Kidney (tissue), 14 donors: Measurements from ENCODE around the gene CARD11. TPM values are rescaled to one million over a fixed set of nuclear protein-coding genes. Genes with fewer than 3 reads are reported as not detected.
A peak's percentile ranks its signal among the peaks of the same experiment; 100 is the strongest.
"Not testable (repeated sequence)": the region's sequence is repeated elsewhere in the genome, so short reads cannot be mapped to it uniquely, and the experiment has no call there.

Source experiments
- DNase-seq, 5 donors: peaks; one replicate each; pipeline ENCODE4 v3.0.0-alpha.2; 2013 to 2020
- FAIRE-seq: peaks from 2 replicates; lab custom pipeline; 2012; peaks lifted over from hg19 to GRCh38; lab: Jason Lieb, UNC
- H3K27ac ChIP-seq, 2 donors: one replicate each; pipeline ENCODE4 v1.7.0; 2013; ENCODE audit warnings: low read depth in 2 of 2, low read length in 2 of 2, inconsistent platforms in 1 of 2
- H3K27me3 ChIP-seq: one replicate; pipeline ENCODE4 v1.7.1; 2013; ENCODE audit warnings: low read length, inconsistent platforms; ENCODE audit not compliant: control insufficient read depth, insufficient read depth
- H3K36me3 ChIP-seq, 3 donors: one replicate each; pipeline versions ENCODE4 v1.7.0 to v1.7.1; 2013; ENCODE audit warnings: low read length in 3 of 3, control low read depth in 1 of 3, inconsistent platforms in 1 of 3; ENCODE audit not compliant: insufficient read depth in 3 of 3, control insufficient read depth in 2 of 3
- H3K4me1 ChIP-seq, 3 donors: one replicate each; pipeline versions ENCODE4 v1.7.0 to v1.7.1; 2013; ENCODE audit warnings: low read length in 3 of 3, inconsistent platforms in 1 of 3, low read depth in 1 of 3; ENCODE audit not compliant: control insufficient read depth in 2 of 3, insufficient read depth in 2 of 3
- H3K4me3 ChIP-seq, 3 donors: one replicate each; pipeline versions ENCODE4 v1.7.0 to v1.8.1; 2013; ENCODE audit warnings: low read length in 3 of 3, control low read depth in 1 of 3, inconsistent platforms in 1 of 3
- H3K9ac ChIP-seq, 3 donors: one replicate each; pipeline versions ENCODE4 v1.7.0 to v1.7.1; 2013; ENCODE audit warnings: low read length in 3 of 3, control low read depth in 1 of 3, inconsistent platforms in 1 of 3
- H3K9me3 ChIP-seq, 3 donors: one replicate each; pipeline versions ENCODE4 v1.7.0 to v1.7.1; 2013; ENCODE audit warnings: low read length in 3 of 3, control low read depth in 1 of 3, inconsistent platforms in 1 of 3; ENCODE audit not compliant: control insufficient read depth in 2 of 3, insufficient read depth in 1 of 3
- intact Hi-C: fragments of 100-400 bp; cut with DNase I; formaldehyde crosslinking; loops from one replicate; pipeline ENCODE4 v1.11.1; 2022
- polyA plus RNA-seq: library from polyadenylated mRNA; stranded (reverse); fragments of 350-450 nt; fragmentation: Illumina TruSeq; extraction: RNeasy Lipid Tissue Mini Kit (QIAGEN cat#74804); gene quantifications from one replicate; pipeline ENCODE4 v1.2.3, GENCODE V29; 2014; ENCODE audit warnings: low read depth, low replicate concordance; ENCODE audit not compliant: insufficient read depth
- total RNA-seq: library from RNA; stranded (reverse); fragmentation: NEBNext Ultra II Directional; extraction: Animal tissue kit (Norgen Biotek cat#: 25700); gene quantifications from one replicate; pipeline ENCODE4 v1.2.1, GENCODE V29; 2021
- TF ChIP-seq, protein P1 (sequence below): IDR thresholded peaks from 3 replicates; pipeline ENCODE4 v1.5.1; 2012; ENCODE audit warnings: mild to moderate bottlenecking, moderate library complexity, borderline replicate concordance; ENCODE audit not compliant: insufficient read depth; ENCODE audit errors: extremely low read depth
- donor health status: control.
- donor health status: control.
- donor health status: control.
- donor health status: control.
- donor health status: control.
- donor health status: DM: yes; HTN: yes; CAD: no.
- donor health status: Normal renal cell carcinoma (clear cell type).

Gene CARD11
- total and polyA plus RNA-seq, 2 donors from 2014 or later = 0.22 to 9.6 TPM

DNA sequence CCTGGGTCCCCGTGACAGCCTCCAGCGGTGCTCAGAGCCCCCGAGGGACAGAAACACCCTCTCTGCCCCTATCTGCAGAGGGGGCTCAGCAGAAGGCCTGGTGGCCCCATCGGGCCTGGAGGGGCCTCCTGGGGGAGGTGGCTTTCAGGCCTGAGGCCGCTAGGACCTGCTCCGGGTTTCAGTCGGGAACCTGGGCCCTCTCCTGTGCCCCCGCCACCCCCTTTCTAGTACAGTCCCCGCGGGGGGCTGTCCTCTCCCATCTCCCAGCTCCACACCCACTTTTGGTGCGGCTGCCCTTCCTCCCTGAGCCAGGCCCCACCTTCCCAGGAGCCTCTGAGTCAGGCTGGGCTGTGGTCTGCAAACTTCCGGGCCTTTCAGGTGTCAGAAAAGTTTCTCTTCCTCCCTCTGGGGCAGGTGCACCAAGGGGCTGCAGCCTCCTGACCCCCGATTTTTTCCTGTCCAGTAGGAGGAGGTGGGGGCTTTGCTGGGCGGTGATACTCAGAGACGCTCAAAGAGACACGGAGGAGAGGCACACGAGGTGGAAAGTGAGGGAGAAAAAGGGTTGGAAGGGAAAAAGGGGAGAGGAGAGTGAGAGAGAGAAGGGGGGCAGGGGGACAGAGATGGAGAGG lies 692 bp downstream of the CARD11 start:
- H3K27me3 ChIP-seq = no peaks in the 10 kb centered on the region
- FAIRE-seq (no peak), DNase-seq (no peak)
- no peak overlapping the region for H3K4me3 ChIP-seq
- no peaks in the 10 kb centered on the region for H3K36me3 ChIP-seq
- no peak overlapping the region for H3K27ac ChIP-seq
- no peaks in the 10 kb centered on the region for H3K4me1 ChIP-seq
- TF ChIP-seq, protein P1, sequence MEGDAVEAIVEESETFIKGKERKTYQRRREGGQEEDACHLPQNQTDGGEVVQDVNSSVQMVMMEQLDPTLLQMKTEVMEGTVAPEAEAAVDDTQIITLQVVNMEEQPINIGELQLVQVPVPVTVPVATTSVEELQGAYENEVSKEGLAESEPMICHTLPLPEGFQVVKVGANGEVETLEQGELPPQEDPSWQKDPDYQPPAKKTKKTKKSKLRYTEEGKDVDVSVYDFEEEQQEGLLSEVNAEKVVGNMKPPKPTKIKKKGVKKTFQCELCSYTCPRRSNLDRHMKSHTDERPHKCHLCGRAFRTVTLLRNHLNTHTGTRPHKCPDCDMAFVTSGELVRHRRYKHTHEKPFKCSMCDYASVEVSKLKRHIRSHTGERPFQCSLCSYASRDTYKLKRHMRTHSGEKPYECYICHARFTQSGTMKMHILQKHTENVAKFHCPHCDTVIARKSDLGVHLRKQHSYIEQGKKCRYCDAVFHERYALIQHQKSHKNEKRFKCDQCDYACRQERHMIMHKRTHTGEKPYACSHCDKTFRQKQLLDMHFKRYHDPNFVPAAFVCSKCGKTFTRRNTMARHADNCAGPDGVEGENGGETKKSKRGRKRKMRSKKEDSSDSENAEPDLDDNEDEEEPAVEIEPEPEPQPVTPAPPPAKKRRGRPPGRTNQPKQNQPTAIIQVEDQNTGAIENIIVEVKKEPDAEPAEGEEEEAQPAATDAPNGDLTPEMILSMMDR = no peak
- no peaks in the 10 kb centered on the region for H3K9me3 ChIP-seq
- intact Hi-C loops = no loop called here
- H3K9ac ChIP-seq = no peak overlapping the region

DNA sequence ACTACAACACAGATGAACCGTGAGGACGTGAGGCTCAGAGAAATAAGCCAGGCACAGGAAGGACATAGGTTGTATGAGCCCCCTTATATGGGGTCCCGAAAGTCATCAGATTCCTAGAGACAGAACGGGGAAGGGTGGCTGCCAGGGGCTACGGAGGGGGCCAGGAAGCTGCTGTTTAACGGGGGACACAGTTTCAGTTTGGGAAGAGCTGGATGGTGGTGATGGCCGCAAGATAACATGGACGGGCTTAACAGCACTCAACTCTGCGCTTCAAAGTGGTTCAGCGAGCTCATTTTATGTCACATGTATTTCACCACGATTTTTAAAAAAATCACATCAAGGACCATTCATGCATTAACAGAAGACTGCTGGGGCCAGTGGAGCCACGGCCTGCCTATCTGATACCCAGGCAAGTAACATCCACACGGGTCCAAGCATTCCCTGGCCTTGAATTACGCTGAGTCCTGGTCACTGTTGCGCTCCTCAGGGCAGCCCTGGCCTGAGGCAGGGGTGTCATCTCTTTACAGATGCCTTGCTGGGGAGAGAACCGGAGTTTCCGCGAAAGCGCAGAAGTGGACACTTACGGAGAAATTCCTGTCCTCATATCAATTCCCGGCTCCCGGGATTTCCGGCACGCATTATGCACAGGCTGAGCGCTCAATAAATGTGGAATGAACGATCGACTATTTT lies 1.5 kb downstream of the CARD11 start:
- FAIRE-seq = no peak
- Histone ChIP-seq H3K4me3 (no peak overlapping the region), H3K36me3 (no peaks in the 10 kb centered on the region), H3K27me3 (no peaks in the 10 kb centered on the region), H3K4me1 (no peaks in the 10 kb centered on the region), H3K9me3 (no peaks in the 10 kb centered on the region), H3K27ac (no peak overlapping the region), H3K9ac (no peak overlapping the region)
- DNase-seq = peak in 3 of 5 donors; percentile 25 to 32 (median 27)
- TF ChIP-seq, protein P1 = no peak
- intact Hi-C loops = no loop called here

DNA sequence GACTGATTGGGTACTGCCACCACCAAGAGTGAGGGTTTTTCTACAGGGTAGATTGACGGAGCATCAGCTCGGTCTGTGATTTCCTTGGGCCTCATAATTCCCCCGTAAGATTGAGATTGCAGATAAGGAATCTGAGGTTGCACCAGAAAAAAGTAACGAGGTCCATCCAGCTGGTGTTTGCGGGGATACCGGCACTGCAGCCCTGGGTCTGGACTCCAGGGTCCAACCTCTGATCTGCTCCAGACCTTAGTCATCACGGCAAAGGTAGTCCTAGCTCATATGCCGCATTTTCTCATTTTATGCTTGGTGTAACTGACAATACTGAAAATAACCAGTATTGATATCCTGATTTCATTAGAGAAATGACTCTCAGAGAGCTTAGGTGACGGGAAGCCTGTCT lies 3.9 kb downstream of the CARD11 start:
- no peaks in the 10 kb centered on the region for H3K9me3 ChIP-seq
- H3K27ac ChIP-seq = no peak overlapping the region
- no peak for DNase-seq
- no peaks in the 10 kb centered on the region for H3K36me3 ChIP-seq
- no peaks in the 10 kb centered on the region for H3K27me3 ChIP-seq
- H3K4me1 ChIP-seq = no peaks in the 10 kb centered on the region
- TF ChIP-seq, protein P1 = no peak
- intact Hi-C loops = no loop called here
- no peak overlapping the region for H3K9ac ChIP-seq
- FAIRE-seq = no peak
- H3K4me3 ChIP-seq = no peak overlapping the region

DNA sequence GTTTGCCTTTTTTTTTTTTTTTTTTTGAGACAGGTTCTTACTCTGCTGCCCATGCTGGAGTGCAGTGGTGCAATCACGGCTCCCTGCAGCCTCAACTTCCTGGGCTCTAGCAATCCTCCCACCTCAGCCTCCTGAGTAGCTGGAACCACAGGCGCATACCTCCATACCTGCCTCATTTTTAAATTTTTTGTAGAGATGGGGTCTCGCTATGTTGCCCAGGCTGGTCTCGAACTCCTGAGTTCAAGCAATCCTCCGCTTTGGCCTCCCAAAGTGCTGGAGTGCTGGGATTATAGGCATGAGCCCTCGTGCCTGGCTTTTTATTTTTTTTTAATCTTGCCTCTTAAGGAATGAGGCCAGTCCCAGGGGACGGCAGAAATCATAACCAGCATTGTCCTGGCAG lies 5.7 kb downstream of the CARD11 start:
- H3K36me3 ChIP-seq, H3K9me3 ChIP-seq, H3K9ac ChIP-seq, DNase-seq, H3K4me3 ChIP-seq, H3K27me3 ChIP-seq, FAIRE-seq, H3K27ac ChIP-seq, H3K4me1 ChIP-seq, intact Hi-C loops: not testable (repeated sequence)
